WERI-Rb-1 (cell line): Measurements from ENCODE around the gene TEX22.

Experiments used
- DNase-seq: peaks from one replicate; pipeline ENCODE4 v3.0.0-alpha.2; 2020
- H3K27ac ChIP-seq: fragments of 250-450 bp; sonication (Bioruptor Pico); 2 replicates; pipeline ENCODE4 v1.5.1; 2020; ENCODE audit warnings: mild to moderate bottlenecking, moderate library complexity
- H3K27me3 ChIP-seq: fragments of 250-450 bp; sonication (Bioruptor Pico); 2 replicates; pipeline ENCODE4 v1.5.1; 2021; ENCODE audit warnings: mild to moderate bottlenecking, low read depth, moderate library complexity; ENCODE audit not compliant: insufficient read depth, severe bottlenecking
- H3K36me3 ChIP-seq: fragments of 250-450 bp; sonication (Bioruptor Pico); 2 replicates; pipeline ENCODE4 v1.5.1; 2020; ENCODE audit warnings: mild to moderate bottlenecking, moderate library complexity
- H3K4me3 ChIP-seq: 2 replicates; pipeline ENCODE4 v1.5.1; 2011; ENCODE audit warnings: low read depth, mild to moderate bottlenecking, control low read depth, low read length
- H3K9me3 ChIP-seq: fragments of 250-450 bp; sonication (Bioruptor Pico); 2 replicates; pipeline ENCODE4 v1.5.1; 2021; ENCODE audit warnings: mild to moderate bottlenecking, moderate library complexity; ENCODE audit not compliant: severe bottlenecking
- TF ChIP-seq, protein P1 (sequence below): IDR thresholded peaks from 2 replicates; pipeline ENCODE4 v1.5.1; 2011; ENCODE audit warnings: low read depth, mild to moderate bottlenecking, control low read depth, inconsistent platforms, low read length

The TEX22 gene

DNA sequence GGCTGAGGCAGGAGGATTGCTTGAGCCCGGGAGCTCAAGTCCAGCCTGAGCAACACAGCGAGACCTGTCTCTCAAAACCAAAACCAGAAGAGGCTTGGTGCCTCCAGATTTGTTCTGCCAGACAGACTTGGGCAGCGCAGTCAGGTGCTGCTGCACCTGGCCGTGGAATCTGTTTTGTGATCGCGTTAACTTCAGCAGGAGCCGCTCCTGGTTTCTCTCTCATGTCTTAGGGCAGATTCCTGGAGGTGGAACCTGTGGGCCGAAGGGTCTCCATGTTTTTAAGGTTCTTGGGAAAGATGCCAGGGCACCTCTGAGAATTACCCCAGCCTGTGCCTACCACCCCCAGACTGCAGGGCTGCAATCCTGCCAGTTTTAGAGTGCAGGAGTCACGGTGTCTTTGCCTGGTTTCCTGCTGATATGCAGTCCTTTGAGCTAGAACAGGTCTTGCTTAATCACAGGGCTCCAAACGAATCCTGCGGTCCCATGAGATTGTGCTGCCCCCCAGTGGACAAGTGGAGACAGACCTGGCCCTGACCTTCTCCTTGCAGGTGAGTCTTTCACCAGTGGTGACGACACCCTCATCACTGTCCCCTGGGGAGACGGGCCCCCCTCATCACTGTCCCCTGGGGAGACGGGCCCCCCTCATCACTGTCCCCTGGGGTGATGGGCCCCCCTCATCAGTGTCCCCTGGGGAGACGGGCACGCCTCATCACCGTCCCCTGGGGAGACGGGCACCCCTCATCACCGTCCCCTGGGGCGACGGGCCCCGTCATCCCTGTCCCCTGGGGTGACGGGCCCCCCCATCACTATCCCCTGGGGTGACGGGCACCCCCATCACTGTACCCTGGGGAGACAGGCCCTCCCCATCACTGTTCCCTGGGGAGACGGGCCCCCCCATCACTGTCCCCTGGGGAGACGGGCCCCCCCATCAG lies 46.2 kb upstream of the TEX22 start:
- DNase-seq, result peak; percentile 87
- Histone ChIP-seq H3K27me3 (no peaks in the 10 kb centered on the region), H3K27ac (no peak overlapping the region), H3K36me3 (peaks cover 12% of the 10 kb centered on the region), H3K4me3 (no peak overlapping the region), H3K9me3 (no peaks in the 10 kb centered on the region)
- TF ChIP-seq, protein P1, sequence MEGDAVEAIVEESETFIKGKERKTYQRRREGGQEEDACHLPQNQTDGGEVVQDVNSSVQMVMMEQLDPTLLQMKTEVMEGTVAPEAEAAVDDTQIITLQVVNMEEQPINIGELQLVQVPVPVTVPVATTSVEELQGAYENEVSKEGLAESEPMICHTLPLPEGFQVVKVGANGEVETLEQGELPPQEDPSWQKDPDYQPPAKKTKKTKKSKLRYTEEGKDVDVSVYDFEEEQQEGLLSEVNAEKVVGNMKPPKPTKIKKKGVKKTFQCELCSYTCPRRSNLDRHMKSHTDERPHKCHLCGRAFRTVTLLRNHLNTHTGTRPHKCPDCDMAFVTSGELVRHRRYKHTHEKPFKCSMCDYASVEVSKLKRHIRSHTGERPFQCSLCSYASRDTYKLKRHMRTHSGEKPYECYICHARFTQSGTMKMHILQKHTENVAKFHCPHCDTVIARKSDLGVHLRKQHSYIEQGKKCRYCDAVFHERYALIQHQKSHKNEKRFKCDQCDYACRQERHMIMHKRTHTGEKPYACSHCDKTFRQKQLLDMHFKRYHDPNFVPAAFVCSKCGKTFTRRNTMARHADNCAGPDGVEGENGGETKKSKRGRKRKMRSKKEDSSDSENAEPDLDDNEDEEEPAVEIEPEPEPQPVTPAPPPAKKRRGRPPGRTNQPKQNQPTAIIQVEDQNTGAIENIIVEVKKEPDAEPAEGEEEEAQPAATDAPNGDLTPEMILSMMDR, result peak; percentile 92

GRCh38 chr14:105353136-105353535 lies 45.2 kb upstream of the TEX22 start:
- Histone ChIP-seq H3K36me3 (peaks cover 12% of the 10 kb centered on the region), H3K27me3 (no peaks in the 10 kb centered on the region), H3K9me3 (no peaks in the 10 kb centered on the region), H3K4me3 (no peak overlapping the region), H3K27ac (no peak overlapping the region)
- TF ChIP-seq, protein P1, result no peak
- DNase-seq, result no peak

DNA sequence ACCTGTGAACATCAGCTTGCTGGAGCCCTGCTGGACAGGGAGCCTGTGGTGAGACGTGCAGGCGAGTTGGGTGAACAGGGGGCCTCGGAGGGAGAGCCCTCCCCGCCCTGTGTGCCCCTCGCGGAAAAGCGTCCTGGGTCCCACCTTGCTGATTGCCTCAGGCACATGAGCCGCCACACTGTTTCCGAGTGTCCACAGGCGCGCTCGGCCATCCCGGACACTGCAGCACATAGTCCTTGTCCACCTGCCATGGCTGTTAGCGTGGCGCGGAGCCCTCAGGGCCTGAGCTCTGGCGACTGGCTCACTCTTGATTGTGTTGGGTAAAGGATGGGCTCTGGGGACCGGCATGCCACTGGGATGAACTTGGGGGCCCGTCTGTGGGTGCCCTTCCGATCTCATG lies 43.8 kb upstream of the TEX22 start:
- TF ChIP-seq, protein P1, result no peak
- H3K27ac ChIP-seq, result no peak overlapping the region
- no peak overlapping the region for H3K4me3 ChIP-seq
- H3K9me3 ChIP-seq, result no peaks in the 10 kb centered on the region
- no peaks in the 10 kb centered on the region for H3K27me3 ChIP-seq
- peaks cover 15% of the 10 kb centered on the region for H3K36me3 ChIP-seq
- no peak for DNase-seq

DNA sequence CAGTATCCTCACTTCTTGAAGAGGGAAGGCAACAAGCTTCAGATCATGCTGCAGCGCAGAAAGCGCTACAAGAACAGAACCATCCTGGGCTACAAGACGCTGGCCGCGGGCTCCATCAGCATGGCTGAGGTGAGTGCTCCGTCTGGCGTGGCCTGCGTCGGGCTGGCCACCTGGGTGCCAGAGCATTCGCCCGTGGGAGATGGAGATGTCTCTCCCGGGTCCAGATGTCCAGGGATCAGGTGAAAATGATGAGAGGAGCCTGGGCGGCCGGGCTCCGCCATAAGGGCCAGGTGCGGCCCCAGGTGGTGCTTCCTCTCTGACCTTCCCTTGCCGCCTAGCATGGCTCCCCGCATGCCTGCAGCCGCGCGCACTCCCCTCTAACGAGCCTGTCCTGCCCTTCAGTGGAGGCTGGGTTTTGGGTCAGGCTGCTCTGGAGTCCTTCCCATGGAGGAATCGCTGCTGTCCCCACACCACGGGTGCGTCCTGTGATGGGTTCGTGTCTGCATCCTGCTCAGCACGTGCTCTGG lies 43.2 kb upstream of the TEX22 start:
- Histone ChIP-seq H3K27me3 (no peaks in the 10 kb centered on the region), H3K36me3 (peaks cover 15% of the 10 kb centered on the region), H3K4me3 (no peak overlapping the region), H3K27ac (no peak overlapping the region), H3K9me3 (no peaks in the 10 kb centered on the region)
- TF ChIP-seq, protein P1, result no peak
- no peak for DNase-seq

DNA sequence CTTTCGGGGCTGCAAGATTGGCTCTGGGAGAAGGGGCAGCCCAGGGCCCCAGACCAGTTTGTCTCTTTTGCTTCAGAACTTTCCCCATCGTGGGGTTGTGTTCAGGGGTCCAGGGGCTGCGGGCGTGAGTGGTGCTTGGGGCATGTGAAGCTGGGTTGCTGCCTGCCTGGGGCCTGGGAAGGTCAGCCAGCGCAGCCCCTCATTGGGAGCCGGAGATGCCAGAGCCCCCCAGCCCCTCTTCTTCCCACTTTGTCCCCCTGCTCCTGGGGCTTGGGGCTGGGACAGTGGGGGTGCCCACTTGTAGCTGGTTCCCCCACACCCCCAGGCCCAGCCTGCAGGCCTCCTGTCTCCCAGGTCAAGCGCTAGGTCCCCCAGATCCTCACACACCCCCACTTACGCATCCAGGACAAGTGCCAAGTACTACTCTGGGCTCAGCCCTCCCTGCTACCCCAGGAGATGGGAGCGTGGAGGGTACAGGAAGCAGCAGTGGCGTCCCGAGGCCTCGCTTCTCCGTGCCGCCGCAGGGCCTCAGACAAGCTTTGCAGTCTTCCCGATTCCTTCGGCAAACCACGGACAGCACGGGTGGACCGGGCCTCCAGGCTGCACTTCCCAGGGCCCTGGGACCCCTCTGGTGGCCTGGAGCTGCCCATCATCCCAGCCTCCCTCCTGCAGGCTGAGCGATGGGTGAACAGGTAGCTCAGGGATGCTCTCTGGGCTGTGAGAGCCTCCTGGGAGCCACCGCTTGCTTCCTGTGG lies 42.3 kb upstream of the TEX22 start:
- no peak for DNase-seq
- Histone ChIP-seq H3K4me3 (no peak overlapping the region), H3K27ac (no peak overlapping the region), H3K36me3 (peaks cover 15% of the 10 kb centered on the region), H3K9me3 (no peaks in the 10 kb centered on the region), H3K27me3 (no peaks in the 10 kb centered on the region)
- TF ChIP-seq, protein P1, result no peak
